GM18505 (cell line): ENCODE data around the gene ADK.

ENCODE experiments used
- ATAC-seq: cut with Tn5 transposase; IDR thresholded peaks from one replicate; pipeline ENCODE4 v1.9.1; 2021; ENCODE audit not compliant: unreplicated experiment
- POLR2A ChIP-seq: IDR thresholded peaks from 4 replicates; pipeline ENCODE4 v1.6.1; 2011; ENCODE audit warnings: borderline replicate concordance; ENCODE audit not compliant: insufficient read depth, insufficient read length; ENCODE audit errors: extremely low read depth

The ADK gene

GRCh38 chr10:74383642-74384041 is 232.6 kb downstream of the ADK start:
- no peak for TF ChIP-seq POLR2A
- no peak for ATAC-seq

GRCh38 chr10:74384615-74385183 is 233.7 kb downstream of the ADK start:
- no peak for ATAC-seq
- no peak for TF ChIP-seq POLR2A

- ATAC-seq: no peak
- TF ChIP-seq POLR2A: no peak
Measured at GRCh38 chr10:74388801-74389200, 237.8 kb downstream of the ADK start.

GRCh38 chr10:74391786-74392185 is 240.8 kb downstream of the ADK start:
- no peak for TF ChIP-seq POLR2A
- ATAC-seq: no peak

GRCh38 chr10:74394416-74394969 is 243.5 kb downstream of the ADK start:
- TF ChIP-seq POLR2A: no peak
- no peak for ATAC-seq

GRCh38 chr10:74400186-74400585 is 249.2 kb downstream of the ADK start:
- ATAC-seq: no peak
- no peak for TF ChIP-seq POLR2A

- ATAC-seq: no peak
Measured at GRCh38 chr10:74406006-74406405, 255.0 kb downstream of the ADK start.

GRCh38 chr10:74415146-74415839 is 264.3 kb downstream of the ADK start:
- TF ChIP-seq POLR2A: no peak
- ATAC-seq: no peak

More at GRCh38 chr10:74406006-74406405, 255.0 kb downstream of the ADK start:
- no peak for TF ChIP-seq POLR2A

- TF ChIP-seq POLR2A: no peak
- no peak for ATAC-seq
Measured at GRCh38 chr10:74417397-74417796, 266.4 kb downstream of the ADK start.

GRCh38 chr10:74418285-74418872 is 267.4 kb downstream of the ADK start:
- TF ChIP-seq POLR2A: no peak
- no peak for ATAC-seq

- TF ChIP-seq POLR2A: no peak
- no peak for ATAC-seq
Measured at GRCh38 chr10:74419491-74419951, 268.5 kb downstream of the ADK start.

GRCh38 chr10:74419958-74420375 is 268.9 kb downstream of the ADK start:
- TF ChIP-seq POLR2A: no peak
- ATAC-seq: no peak

GRCh38 chr10:74424565-74424964 is 273.5 kb downstream of the ADK start:
- ATAC-seq: no peak
- no peak for TF ChIP-seq POLR2A
